Measurements from ENCODE around the gene USF1. TPM values are rescaled to one million over a fixed set of nuclear protein-coding genes. Genes with fewer than 3 reads are reported as not detected.

USF1 gene
- total and polyA plus RNA-seq, 9 of the 15 experiments (the other 6 are each of a cell fraction or from before 2014, with no cell fraction given), result 7.4 to 60.2 (median 54.2) TPM

- TF ChIP-seq NUFIP1 (IDR thresholded peaks at IDR 0.05; ENCODE audit: partially characterized antibody), result no peak
- no peak for TF ChIP-seq ZNF707 (CRISPR knock-in tag; conservative IDR thresholded peaks at IDR 0.05)
- peak; percentile 93 for TF ChIP-seq BRD9 (IDR thresholded peaks at IDR 0.05; ENCODE audit: low read depth, partially characterized antibody)
- 0 out of 2 replicates have a peak, but pooled peaks have one; percentile 54 for TF ChIP-seq ATF6 (CRISPR knock-in tag; IDR thresholded peaks at IDR 0.05)
- no peak for TF ChIP-seq TAF15 (IDR thresholded peaks at IDR 0.05; ENCODE audit: low read depth, low read length)
- TF ChIP-seq CREB3 (tag; conservative IDR thresholded peaks at IDR 0.05; ENCODE audit: low read depth), result peak; percentile 93
- TF ChIP-seq SMAD3 (CRISPR knock-in tag; conservative IDR thresholded peaks at IDR 0.05), result no peak; the same call in 1 of the 2 replicates
- no peak for TF ChIP-seq TARDBP (IDR thresholded peaks at IDR 0.05)
- no peak for TF ChIP-seq GATAD2A (IDR thresholded peaks at IDR 0.05)
- no peak for TF ChIP-seq RNF219 (CRISPR knock-in tag; IDR thresholded peaks at IDR 0.05)
- TF ChIP-seq ZNF444 (CRISPR knock-in tag; IDR thresholded peaks at IDR 0.05), result no peak
- TF ChIP-seq ELF1 (tag; IDR thresholded peaks at IDR 0.05), result peak; percentile 97
- no peak for TF ChIP-seq HNRNPK (IDR thresholded peaks at IDR 0.05; ENCODE audit: low read depth, low read length, poor library complexity, severe bottlenecking)
- no peak for TF ChIP-seq E4F1 (CRISPR knock-in tag; IDR thresholded peaks at IDR 0.05; ENCODE audit: borderline replicate concordance)
- TF ChIP-seq HOMEZ (CRISPR knock-in tag; IDR thresholded peaks at IDR 0.05), result no peak
Measured at GRCh38 chr1:161045736-161046604, at the start of gene USF1 (continued).
